Mononuclear cell (primary cell): Measurements from ENCODE around the gene EDIL3. TPM values are rescaled to one million over a fixed set of nuclear protein-coding genes. Genes with fewer than 3 reads are reported as not detected.

Source experiments
- H3K27me3 ChIP-seq: 2 replicates; pipeline ENCODE4 v1.6.0; 2011; ENCODE audit warnings: low read length, control low read depth; ENCODE audit not compliant: insufficient read depth
- H3K4me1 ChIP-seq: 2 replicates; pipeline ENCODE4 v1.5.1; 2011; ENCODE audit warnings: mild to moderate bottlenecking, low read length, control low read depth; ENCODE audit not compliant: insufficient read depth
- H3K4me3 ChIP-seq: 2 replicates; pipeline ENCODE4 v1.5.1; 2011; ENCODE audit warnings: mild to moderate bottlenecking, low read length, moderate library complexity
- H3K9me3 ChIP-seq: 2 replicates; pipeline ENCODE4 v1.5.1; 2011; ENCODE audit warnings: low read depth, mild to moderate bottlenecking, control low read depth, low read length
- total RNA-seq: library from RNA; depleted of rRNA; stranded (reverse); fragments of >200 nt; gene quantifications from one replicate; pipeline ENCODE4 v1.2.3, GENCODE V29; 2012

Gene EDIL3
- total RNA-seq, 1 donor = 0.10 TPM

GRCh38 chr5:84383816-84384603, 670 bp downstream of the EDIL3 start:
- no peaks in the 10 kb centered on the region for H3K4me1 ChIP-seq
- H3K4me3 ChIP-seq = no peak overlapping the region
- H3K27me3 ChIP-seq = peaks cover 55% of the 10 kb centered on the region
- no peaks in the 10 kb centered on the region for H3K9me3 ChIP-seq

GRCh38 chr5:84383296-84383815, 1.3 kb downstream of the EDIL3 start:
- Histone ChIP-seq H3K4me1 (no peaks in the 10 kb centered on the region), H3K27me3 (peaks cover 55% of the 10 kb centered on the region), H3K4me3 (no peak overlapping the region), H3K9me3 (no peaks in the 10 kb centered on the region)

- Histone ChIP-seq H3K4me3 (no peak overlapping the region), H3K27me3 (peaks cover 55% of the 10 kb centered on the region), H3K9me3 (no peaks in the 10 kb centered on the region), H3K4me1 (no peaks in the 10 kb centered on the region)
Measured at GRCh38 chr5:84382363-84383295, 2.1 kb downstream of the EDIL3 start.

- Histone ChIP-seq H3K4me1 (no peaks in the 10 kb centered on the region), H3K9me3 (no peaks in the 10 kb centered on the region), H3K27me3 (peaks cover 52% of the 10 kb centered on the region), H3K4me3 (no peak overlapping the region)
Measured at GRCh38 chr5:84381502-84382362, 2.9 kb downstream of the EDIL3 start.

- Histone ChIP-seq H3K27me3 (peaks cover 37% of the 10 kb centered on the region), H3K4me3 (no peak overlapping the region), H3K4me1 (no peaks in the 10 kb centered on the region), H3K9me3 (no peaks in the 10 kb centered on the region)
Measured at GRCh38 chr5:84379749-84380148, 4.9 kb downstream of the EDIL3 start.

- Histone ChIP-seq H3K27me3 (peaks cover 33% of the 10 kb centered on the region), H3K4me1 (no peaks in the 10 kb centered on the region), H3K9me3 (no peaks in the 10 kb centered on the region), H3K4me3 (no peak overlapping the region)
Measured at GRCh38 chr5:84378961-84379360, 5.7 kb downstream of the EDIL3 start.

- Histone ChIP-seq H3K4me1 (no peaks in the 10 kb centered on the region), H3K4me3 (no peak overlapping the region), H3K9me3 (no peaks in the 10 kb centered on the region), H3K27me3 (peaks cover 27% of the 10 kb centered on the region)
Measured at GRCh38 chr5:84378420-84378819, 6.3 kb downstream of the EDIL3 start.

- H3K27me3 ChIP-seq = peaks cover 7% of the 10 kb centered on the region
- H3K9me3 ChIP-seq = no peaks in the 10 kb centered on the region
- no peaks in the 10 kb centered on the region for H3K4me1 ChIP-seq
- H3K4me3 ChIP-seq = no peak overlapping the region
Measured at GRCh38 chr5:84376346-84376745, 8.3 kb downstream of the EDIL3 start.

GRCh38 chr5:84374568-84374967, 10.1 kb downstream of the EDIL3 start:
- Histone ChIP-seq H3K27me3 (no peaks in the 10 kb centered on the region), H3K4me1 (no peaks in the 10 kb centered on the region), H3K4me3 (no peak overlapping the region)

GRCh38 chr5:84373506-84373905, 11.2 kb downstream of the EDIL3 start:
- Histone ChIP-seq H3K27me3 (no peaks in the 10 kb centered on the region), H3K9me3 (no peaks in the 10 kb centered on the region), H3K4me3 (no peak overlapping the region), H3K4me1 (no peaks in the 10 kb centered on the region)

More at GRCh38 chr5:84374568-84374967, 10.1 kb downstream of the EDIL3 start:
- H3K9me3 ChIP-seq = no peaks in the 10 kb centered on the region

- Histone ChIP-seq H3K27me3 (no peaks in the 10 kb centered on the region), H3K9me3 (no peaks in the 10 kb centered on the region), H3K4me3 (no peak overlapping the region), H3K4me1 (no peaks in the 10 kb centered on the region)
Measured at GRCh38 chr5:84372066-84372695, 12.5 kb downstream of the EDIL3 start.

- Histone ChIP-seq H3K27me3 (no peaks in the 10 kb centered on the region), H3K4me1 (no peaks in the 10 kb centered on the region), H3K4me3 (no peak overlapping the region), H3K9me3 (no peaks in the 10 kb centered on the region)
Measured at GRCh38 chr5:84370176-84370575, 14.5 kb downstream of the EDIL3 start.

GRCh38 chr5:84364043-84364442, 20.6 kb downstream of the EDIL3 start:
- Histone ChIP-seq H3K4me1 (no peaks in the 10 kb centered on the region), H3K27me3 (no peaks in the 10 kb centered on the region), H3K4me3 (no peak overlapping the region), H3K9me3 (no peaks in the 10 kb centered on the region)

GRCh38 chr5:84362061-84362720, 22.5 kb downstream of the EDIL3 start:
- Histone ChIP-seq H3K4me3 (no peak overlapping the region), H3K9me3 (no peaks in the 10 kb centered on the region), H3K4me1 (no peaks in the 10 kb centered on the region), H3K27me3 (no peaks in the 10 kb centered on the region)
